Astrocyte (in vitro differentiated cells and primary cell): ENCODE measurements around the gene SAMD4A. TPM values are rescaled to one million over a fixed set of nuclear protein-coding genes. Genes with fewer than 3 reads are reported as not detected.

Source experiments
- DNase-seq: peaks from one replicate; pipeline ENCODE4 v3.0.0-alpha.2; 2010; ENCODE audit warnings: low read depth
- FAIRE-seq: peaks from 2 replicates; lab custom pipeline; 2011; peaks lifted over from hg19 to GRCh38; lab: Jason Lieb, UNC
- H2AFZ ChIP-seq: 2 replicates; pipeline ENCODE4 v1.6.0; 2012; ENCODE audit warnings: low read depth, low read length, inconsistent platforms
- H3K27ac ChIP-seq: 2 replicates; pipeline ENCODE4 v1.5.1; 2011; ENCODE audit warnings: low read depth, low read length, inconsistent platforms
- H3K27me3 ChIP-seq: 2 replicates; pipeline ENCODE4 v1.6.0; 2011; ENCODE audit warnings: low read length, inconsistent platforms; ENCODE audit not compliant: insufficient read depth
- H3K36me3 ChIP-seq: 2 replicates; pipeline ENCODE4 v1.5.1; 2011; ENCODE audit warnings: low read length, inconsistent platforms; ENCODE audit not compliant: insufficient read depth
- H3K4me1 ChIP-seq: 2 replicates; pipeline ENCODE4 v1.5.1; 2011; ENCODE audit warnings: low read length, inconsistent platforms; ENCODE audit not compliant: insufficient read depth
- H3K4me2 ChIP-seq: 2 replicates; pipeline ENCODE4 v1.6.0; 2012; ENCODE audit warnings: low read length, inconsistent platforms
- H3K4me3 ChIP-seq: 2 replicates; pipeline ENCODE4 v1.5.1; 2011; ENCODE audit warnings: low read depth, mild to moderate bottlenecking, low read length, inconsistent platforms; ENCODE audit not compliant: insufficient read depth
- H3K79me2 ChIP-seq: 2 replicates; pipeline ENCODE4 v1.6.0; 2012; ENCODE audit warnings: mild to moderate bottlenecking, low read length, inconsistent platforms; ENCODE audit not compliant: insufficient read depth
- H3K9ac ChIP-seq: 2 replicates; pipeline ENCODE4 v1.6.0; 2012; ENCODE audit warnings: mild to moderate bottlenecking, low read length, inconsistent platforms
- H3K9me3 ChIP-seq: 2 replicates; pipeline ENCODE4 v1.5.1; 2012; ENCODE audit warnings: low read depth, mild to moderate bottlenecking, low read length, inconsistent platforms; ENCODE audit not compliant: insufficient read depth
- H4K20me1 ChIP-seq: 2 replicates; pipeline ENCODE4 v1.6.0; 2012; ENCODE audit warnings: low read length, inconsistent platforms; ENCODE audit not compliant: insufficient read depth
- H3K27ac Mint-ChIP-seq: one replicate; pipeline ENCODE4 v1.8.0; 2021; ENCODE audit warnings: mild to moderate bottlenecking, mixed read lengths; ENCODE audit not compliant: unreplicated experiment
- H3K27me3 Mint-ChIP-seq: one replicate; pipeline ENCODE4 v1.8.0; 2021; ENCODE audit warnings: low read depth, mixed read lengths; ENCODE audit not compliant: unreplicated experiment
- H3K36me3 Mint-ChIP-seq: one replicate; pipeline ENCODE4 v1.8.0; 2021; ENCODE audit warnings: low read depth, mixed read lengths; ENCODE audit not compliant: unreplicated experiment
- H3K4me1 Mint-ChIP-seq: one replicate; pipeline ENCODE4 v1.8.0; 2021; ENCODE audit warnings: low read depth, mixed read lengths; ENCODE audit not compliant: unreplicated experiment
- H3K4me3 Mint-ChIP-seq: one replicate; pipeline ENCODE4 v1.8.0; 2021; ENCODE audit warnings: mild to moderate bottlenecking, moderate library complexity, mixed read lengths; ENCODE audit not compliant: unreplicated experiment
- H3K9me3 Mint-ChIP-seq: one replicate; pipeline ENCODE4 v1.8.0; 2021; ENCODE audit warnings: mild to moderate bottlenecking, mixed read lengths; ENCODE audit not compliant: unreplicated experiment
- CTCF ChIP-seq: IDR thresholded peaks from 2 replicates; pipeline ENCODE4 v1.5.1; 2011; ENCODE audit warnings: low read depth, mild to moderate bottlenecking, inconsistent platforms, low read length, moderate library complexity; ENCODE audit not compliant: insufficient read depth
- EZH2 ChIP-seq: IDR thresholded peaks from 2 replicates; pipeline ENCODE4 v1.6.1; 2012; ENCODE audit warnings: mild to moderate bottlenecking, low read length, inconsistent platforms; ENCODE audit not compliant: insufficient read depth
- total RNA-seq: library from RNA; stranded (reverse); gene quantifications from 2 replicates; pipeline ENCODE4 v1.2.1, GENCODE V29; 2021

Gene SAMD4A
- total RNA-seq, 1 donor from 2014 or later, result 68.2 TPM

GRCh38 chr14:54699735-54700134 is 132.8 kb downstream of the SAMD4A start:
- DNase-seq (no peak), FAIRE-seq (no peak)
- H3K9me3 ChIP-seq, result no peaks in the 10 kb centered on the region
- H3K4me1 ChIP-seq, result no peaks in the 10 kb centered on the region
- Mint-ChIP-seq H3K4me3 (no peak overlapping the region), H3K27ac (no peak overlapping the region), H3K36me3 (peaks cover 12% of the 10 kb centered on the region), H3K27me3 (no peaks in the 10 kb centered on the region), H3K4me1 (peaks cover 45% of the 10 kb centered on the region), H3K9me3 (no peaks in the 10 kb centered on the region)
- H2AFZ ChIP-seq, result no peak overlapping the region
- H3K4me3 ChIP-seq, result no peak overlapping the region
- peaks cover 34% of the 10 kb centered on the region for H3K79me2 ChIP-seq
- no peak overlapping the region for H3K27ac ChIP-seq
- no peak overlapping the region for H3K4me2 ChIP-seq
- H3K36me3 ChIP-seq, result peaks cover 2% of the 10 kb centered on the region
- H3K27me3 ChIP-seq, result no peaks in the 10 kb centered on the region
- H4K20me1 ChIP-seq, result peaks cover 61% of the 10 kb centered on the region
- TF ChIP-seq EZH2 (no peak), CTCF (no peak)
- no peak overlapping the region for H3K9ac ChIP-seq

- no peak for FAIRE-seq
- peaks cover 54% of the 10 kb centered on the region for H4K20me1 ChIP-seq
Observed at GRCh38 chr14:54700717-54701116, 133.8 kb downstream of the SAMD4A start.

More at GRCh38 chr14:54700717-54701116, 133.8 kb downstream of the SAMD4A start:
- Histone ChIP-seq H2AFZ (no peak overlapping the region), H3K27me3 (no peaks in the 10 kb centered on the region), H3K4me2 (no peak overlapping the region), H3K79me2 (peaks cover 27% of the 10 kb centered on the region), H3K4me1 (no peaks in the 10 kb centered on the region), H3K9me3 (no peaks in the 10 kb centered on the region), H3K4me3 (no peak overlapping the region), H3K27ac (no peak overlapping the region), H3K9ac (no peak overlapping the region), H3K36me3 (peaks cover 2% of the 10 kb centered on the region)
- H3K4me1 Mint-ChIP-seq, result peaks cover 45% of the 10 kb centered on the region
- peaks cover 8% of the 10 kb centered on the region for H3K36me3 Mint-ChIP-seq
- TF ChIP-seq CTCF (no peak), EZH2 (no peak)
- no peaks in the 10 kb centered on the region for H3K9me3 Mint-ChIP-seq
- no peak overlapping the region for H3K27ac Mint-ChIP-seq
- H3K4me3 Mint-ChIP-seq, result no peak overlapping the region
- no peak for DNase-seq
- H3K27me3 Mint-ChIP-seq, result no peaks in the 10 kb centered on the region
